Fibroblast of mammary gland (primary cell): ENCODE measurements around the gene MMD.
"Not testable (repeated sequence)": the region's sequence is repeated elsewhere in the genome, so short reads cannot be mapped to it uniquely, and the experiment has no call there.

ENCODE experiments used
- DNase-seq: peaks from one replicate; pipeline ENCODE4 v3.0.0-alpha.2; 2010; ENCODE audit warnings: low read depth
- H3K4me3 ChIP-seq: 2 replicates; pipeline ENCODE4 v1.5.1; 2011; ENCODE audit warnings: low read depth, mild to moderate bottlenecking, low read length, moderate library complexity; ENCODE audit not compliant: control insufficient read depth
- CTCF ChIP-seq: conservative IDR thresholded peaks from 2 replicates; pipeline ENCODE4 v1.5.1; 2011; ENCODE audit warnings: low read depth, low read length, inconsistent platforms; ENCODE audit not compliant: control insufficient read depth, insufficient read depth

Gene MMD

GRCh38 chr17:55430541-55431288 is 9.1 kb upstream of the MMD start:
- TF ChIP-seq CTCF: no peak
- DNase-seq: peak; percentile 40

GRCh38 chr17:55427587-55427882 is 5.9 kb upstream of the MMD start:
- H3K4me3 ChIP-seq: no peak overlapping the region
- DNase-seq: no peak
- TF ChIP-seq CTCF: no peak

More at GRCh38 chr17:55430541-55431288, 9.1 kb upstream of the MMD start:
- H3K4me3 ChIP-seq: no peak overlapping the region

GRCh38 chr17:55426851-55427586 is 5.4 kb upstream of the MMD start:
- peak; percentile 96 for DNase-seq
- TF ChIP-seq CTCF: no peak

GRCh38 chr17:55424893-55425540 is 3.4 kb upstream of the MMD start:
- DNase-seq: no peak
- H3K4me3 ChIP-seq: no peak overlapping the region
- TF ChIP-seq CTCF: no peak

More at GRCh38 chr17:55426851-55427586, 5.4 kb upstream of the MMD start:
- H3K4me3 ChIP-seq: no peak overlapping the region

- no peak for TF ChIP-seq CTCF
- DNase-seq: no peak
- H3K4me3 ChIP-seq: no peak overlapping the region
Observed at GRCh38 chr17:55423535-55423934, 1.9 kb upstream of the MMD start.

- DNase-seq, H3K4me3 ChIP-seq: not testable (repeated sequence)
Observed at GRCh38 chr17:55422828-55423164, 1.2 kb upstream of the MMD start.

GRCh38 chr17:55420776-55421178 is 858 bp downstream of the MMD start:
- peak; percentile 28 for DNase-seq
- no peak for TF ChIP-seq CTCF
- H3K4me3 ChIP-seq: peak overlapping the region; percentile 95
